Limb (tissue), 2 donors: Measurements from ENCODE around the gene TRMT61A.

ENCODE experiments used
- DNase-seq, 2 donors: peaks; one replicate each; pipeline ENCODE4 v3.0.0-alpha.2; 2016; ENCODE audit errors: extremely low spot score in 2 of 2

Gene TRMT61A

GRCh38 chr14:103533999-103534575 lies 5.1 kb downstream of the TRMT61A start:
- DNase-seq = no peak

DNA sequence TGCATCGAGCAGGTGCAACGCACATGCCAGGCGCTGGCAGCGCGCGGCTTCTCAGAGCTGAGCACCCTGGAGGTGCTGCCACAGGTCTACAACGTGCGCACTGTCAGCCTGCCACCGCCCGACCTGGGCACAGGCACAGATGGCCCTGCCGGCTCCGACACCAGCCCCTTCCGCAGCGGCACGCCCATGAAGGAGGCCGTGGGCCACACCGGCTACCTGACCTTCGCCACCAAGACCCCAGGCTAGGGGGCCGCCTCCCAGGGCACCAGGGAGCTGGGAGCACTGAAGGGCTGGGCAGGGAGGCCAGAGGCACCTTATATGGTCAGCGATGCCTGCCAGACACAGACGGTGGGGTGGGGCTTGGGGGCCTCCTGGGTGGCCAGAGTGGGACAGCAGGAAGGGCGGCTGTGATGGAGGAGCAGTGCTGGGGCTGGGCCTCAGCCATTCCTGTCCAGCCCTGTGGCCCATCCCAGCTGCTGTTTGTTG lies 5.6 kb downstream of the TRMT61A start:
- no peak for DNase-seq

DNA sequence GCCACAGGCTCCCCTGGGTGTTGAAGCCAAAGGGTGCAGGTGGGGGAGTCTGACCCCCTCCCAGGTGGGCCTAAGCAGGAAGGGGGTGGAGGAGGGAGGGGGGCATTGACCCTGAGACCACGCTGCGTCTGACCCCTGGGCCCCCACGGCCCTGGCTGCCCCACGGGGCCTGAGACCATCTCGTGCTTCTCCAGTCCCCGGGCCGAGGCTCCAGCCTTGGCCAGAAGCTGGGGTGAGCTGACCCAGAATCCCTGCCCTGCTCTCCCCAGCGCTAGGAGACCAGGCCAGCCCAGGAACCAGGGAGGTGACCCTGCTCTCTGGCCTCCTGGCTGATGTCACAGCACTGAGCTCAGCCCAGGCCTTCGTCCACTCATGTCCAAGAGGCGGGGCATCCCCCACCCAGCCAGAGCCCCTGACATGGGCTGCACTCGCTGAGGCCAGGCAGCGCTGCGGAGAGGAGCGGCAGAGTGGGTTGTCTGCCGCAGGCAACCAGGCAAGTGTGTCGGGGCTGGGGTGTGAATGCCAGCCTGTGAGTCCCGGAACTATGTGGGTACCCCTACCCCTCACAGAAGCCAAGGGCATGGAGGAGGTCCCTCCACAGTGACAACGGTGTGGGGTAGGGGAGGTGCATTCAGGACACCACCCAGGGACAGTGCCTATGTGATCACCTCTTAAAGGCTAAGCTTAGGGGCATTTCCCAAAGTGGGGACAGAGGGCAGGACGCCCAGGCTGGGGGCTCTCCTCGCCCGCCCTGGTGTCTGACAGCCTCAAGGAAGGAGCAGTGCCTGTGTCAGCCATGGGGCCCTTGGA lies 6.3 kb downstream of the TRMT61A start:
- DNase-seq = no peak

- no peak for DNase-seq
These were observed 7.0 kb downstream of the TRMT61A start for GRCh38 chr14:103535891-103536565.

- no peak for DNase-seq
These were observed 7.7 kb downstream of the TRMT61A start for GRCh38 chr14:103536693-103537092.

DNA sequence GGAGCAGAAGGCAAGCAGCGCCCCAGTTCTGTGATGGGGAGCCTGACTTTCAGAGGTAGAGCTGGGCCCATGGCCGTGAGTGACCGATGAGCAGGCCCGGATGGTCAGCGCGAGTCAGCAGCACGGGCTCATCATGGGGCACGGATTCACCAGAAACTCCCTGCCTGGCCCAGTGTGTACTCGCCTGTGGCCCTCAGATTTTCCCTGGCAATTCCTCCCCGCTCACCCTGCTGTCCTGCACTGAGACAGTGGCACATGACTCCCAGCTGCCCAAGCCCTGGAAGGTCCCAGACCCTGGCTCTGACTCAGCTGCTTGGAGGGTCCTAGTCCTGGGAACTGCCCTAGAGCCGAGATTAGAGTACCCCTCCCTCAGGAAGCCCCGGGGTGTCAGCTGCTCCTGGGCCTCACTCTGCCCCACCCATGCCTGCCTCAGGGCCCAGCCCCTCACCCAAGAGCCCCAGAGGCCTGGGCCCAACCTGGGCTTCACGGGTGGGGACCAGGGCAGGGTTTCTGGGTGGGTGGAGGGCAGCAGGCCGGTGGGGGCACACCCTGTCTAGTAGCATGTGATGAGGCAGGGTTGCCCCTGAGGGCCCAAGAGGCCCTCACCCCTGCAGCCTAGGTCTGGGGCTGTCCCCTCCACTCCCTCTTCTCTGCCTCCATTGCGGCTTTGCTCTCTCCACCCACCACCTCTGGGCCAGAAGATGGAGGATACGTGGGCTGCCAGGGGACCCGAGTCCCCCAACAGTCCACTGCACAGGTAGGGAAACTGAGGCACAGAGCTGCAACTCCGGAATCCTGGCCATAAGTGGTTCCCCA lies 8.4 kb downstream of the TRMT61A start:
- no peak for DNase-seq

GRCh38 chr14:103538291-103539055 lies 9.5 kb downstream of the TRMT61A start:
- no peak for DNase-seq

DNA sequence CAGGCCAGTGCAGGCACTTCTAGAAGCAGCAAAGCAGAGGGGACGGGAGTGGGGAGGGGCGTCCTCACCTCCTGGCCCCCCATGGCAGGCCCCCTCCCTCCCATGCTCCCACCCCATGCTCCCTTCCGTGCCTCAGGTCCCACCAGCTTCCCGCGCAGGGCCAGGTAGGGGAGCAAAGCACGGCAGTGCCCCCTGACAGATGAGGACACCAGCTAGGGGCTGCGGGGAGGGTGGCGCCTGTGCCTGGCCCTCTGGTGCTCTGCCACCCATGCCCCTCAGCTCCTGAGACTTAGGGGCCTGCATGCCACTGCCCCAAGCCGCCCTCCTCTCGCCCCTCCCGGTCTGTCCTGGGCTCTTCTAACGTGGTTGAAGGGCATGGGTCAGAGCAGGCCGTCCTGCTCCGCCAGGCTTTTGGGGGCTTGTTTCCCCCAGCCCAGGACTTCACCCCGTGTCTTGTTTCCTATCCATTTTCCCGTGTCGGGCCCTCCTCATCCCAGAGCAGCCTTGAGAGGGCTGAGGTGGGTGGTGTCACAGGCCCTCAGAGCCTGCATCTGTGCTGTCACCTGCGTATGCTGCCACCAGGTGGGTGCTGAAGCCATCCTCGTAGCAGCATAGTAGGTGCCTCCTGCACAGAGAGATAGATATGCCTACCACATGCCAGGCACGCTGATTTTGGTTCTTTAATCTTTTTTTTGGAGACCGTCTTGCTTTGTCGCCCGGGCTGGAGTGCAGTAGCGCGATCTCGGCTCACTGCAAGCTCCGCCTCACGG lies 10.2 kb downstream of the TRMT61A start:
- DNase-seq = no peak

- no peak for DNase-seq
These were observed 12.1 kb downstream of the TRMT61A start for GRCh38 chr14:103540821-103541708.

GRCh38 chr14:103541709-103542604 lies 13.0 kb downstream of the TRMT61A start:
- DNase-seq = no peak

DNA sequence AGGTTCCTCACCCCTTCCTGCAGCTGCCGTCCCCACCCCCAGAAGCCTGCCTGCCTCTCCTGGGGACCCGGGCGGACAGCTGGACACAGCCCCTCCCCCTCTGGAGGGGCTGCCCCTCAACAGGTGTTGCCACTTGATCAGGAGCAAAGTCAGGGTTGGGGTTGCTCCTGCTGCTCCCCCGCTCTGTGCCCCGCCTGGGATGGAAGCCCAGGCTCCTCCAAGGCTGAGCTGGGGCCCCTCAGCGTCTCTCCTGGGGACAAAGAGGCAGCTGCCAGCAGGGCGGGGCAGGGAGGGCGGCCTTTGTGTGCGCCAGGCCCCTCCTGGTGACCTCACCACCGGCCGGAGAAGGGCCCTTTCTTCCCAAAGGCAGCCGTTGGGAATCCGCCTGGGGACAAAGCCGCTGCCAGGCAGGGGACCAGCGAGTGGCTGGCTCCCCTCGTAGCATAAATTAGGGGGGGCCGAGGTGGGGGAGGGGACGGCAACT lies 13.7 kb downstream of the TRMT61A start:
- peak in 1 of 2 donors; percentile 82 for DNase-seq

DNA sequence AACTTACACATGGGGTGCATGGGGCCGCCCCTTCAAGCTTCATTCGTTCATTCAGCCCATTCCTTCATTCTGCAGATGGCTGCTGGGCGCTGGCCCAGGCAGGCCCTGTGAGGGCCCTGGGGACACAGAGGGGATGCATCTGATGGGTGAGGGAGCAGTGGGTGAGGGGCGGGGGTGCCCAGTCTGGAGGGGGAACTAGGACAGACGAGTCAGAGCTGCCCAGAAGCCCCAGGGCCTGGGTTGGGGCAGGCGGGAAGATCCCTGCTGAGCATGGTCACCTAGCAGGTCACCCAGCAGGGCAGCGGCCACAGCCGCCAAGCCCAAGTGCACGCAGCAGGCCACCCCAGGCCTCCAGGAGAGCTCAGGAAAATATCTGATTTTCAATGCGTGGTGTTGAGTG lies 14.1 kb downstream of the TRMT61A start:
- DNase-seq = no peak

GRCh38 chr14:103543721-103544387 lies 14.9 kb downstream of the TRMT61A start:
- DNase-seq = no peak

GRCh38 chr14:103544388-103545218 lies 15.6 kb downstream of the TRMT61A start:
- no peak for DNase-seq

GRCh38 chr14:103545219-103545914 lies 16.4 kb downstream of the TRMT61A start:
- DNase-seq = no peak
